Putamen (tissue), 1 donor: ENCODE measurements around the gene CREM.
"Not testable (repeated sequence)": the region's sequence is repeated elsewhere in the genome, so short reads cannot be mapped to it uniquely, and the experiment has no call there.

Experiments
- DNase-seq: peaks from one replicate; pipeline ENCODE4 v3.0.0-alpha.2; 2016; ENCODE audit warnings: low spot score

The CREM gene

DNA sequence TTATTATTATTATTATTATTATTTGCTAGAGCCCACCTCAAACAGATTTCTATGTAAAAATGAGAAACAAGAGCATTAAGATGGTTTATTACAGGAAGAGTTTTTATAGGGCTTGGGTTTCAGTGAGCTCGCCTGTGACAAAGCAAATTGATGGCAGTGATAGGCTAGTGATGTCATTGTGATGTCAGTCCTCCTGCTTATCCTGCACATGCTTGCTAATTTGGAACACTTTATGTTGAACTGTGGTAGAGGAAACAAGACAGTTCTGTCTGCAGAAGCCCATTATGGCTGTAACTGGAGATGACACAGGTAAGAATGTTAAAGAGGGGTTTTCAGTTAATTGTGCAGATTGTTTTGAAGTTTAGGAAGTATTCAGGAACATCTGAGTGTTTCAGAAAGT lies 68.3 kb downstream of the CREM start:
- no peak for DNase-seq

DNA sequence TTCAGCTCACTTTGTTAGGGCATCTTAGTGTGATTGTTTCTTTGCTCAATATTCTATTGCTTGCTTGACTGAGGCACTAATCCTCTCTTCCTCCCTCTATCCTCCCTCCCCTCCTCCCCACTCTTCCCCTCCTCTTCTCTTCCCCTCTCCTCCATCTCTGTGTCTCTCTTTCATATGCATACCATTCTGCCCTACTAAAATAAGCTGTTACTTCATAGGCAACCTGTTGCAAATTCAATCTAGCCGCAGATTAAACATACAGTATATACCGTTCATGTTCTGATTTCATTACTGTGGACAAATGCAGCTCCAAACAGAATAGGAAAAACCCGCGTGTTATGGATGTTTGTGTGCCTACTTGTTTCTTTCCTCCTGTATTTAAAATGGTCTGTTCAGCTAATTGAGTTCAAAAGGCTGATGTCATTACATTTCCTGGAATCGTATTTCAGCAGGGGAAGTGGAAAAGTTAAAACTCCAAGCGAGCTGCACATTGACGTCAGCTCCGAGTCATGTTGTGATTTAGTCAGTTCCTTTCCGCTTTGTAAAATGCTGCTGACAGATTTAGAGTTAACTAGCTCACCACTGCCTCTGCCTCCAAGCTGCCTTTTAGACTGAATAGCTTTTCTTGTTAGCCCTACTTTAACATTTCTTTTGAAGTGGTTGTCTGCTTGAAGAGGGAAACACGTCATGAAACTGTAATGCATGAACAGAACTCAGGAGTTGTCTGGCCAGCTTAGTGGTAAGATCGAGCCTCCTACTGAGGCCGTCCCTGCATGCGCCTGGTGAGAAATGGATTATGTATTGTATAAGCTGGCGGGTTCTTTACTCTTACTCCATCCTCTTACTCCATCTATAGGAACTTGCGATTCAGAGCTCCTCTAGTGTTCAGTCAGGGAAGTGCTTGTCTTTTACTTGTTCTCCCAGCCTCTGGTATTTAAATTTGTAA lies 69.0 kb downstream of the CREM start:
- peak; percentile 79 for DNase-seq

DNA sequence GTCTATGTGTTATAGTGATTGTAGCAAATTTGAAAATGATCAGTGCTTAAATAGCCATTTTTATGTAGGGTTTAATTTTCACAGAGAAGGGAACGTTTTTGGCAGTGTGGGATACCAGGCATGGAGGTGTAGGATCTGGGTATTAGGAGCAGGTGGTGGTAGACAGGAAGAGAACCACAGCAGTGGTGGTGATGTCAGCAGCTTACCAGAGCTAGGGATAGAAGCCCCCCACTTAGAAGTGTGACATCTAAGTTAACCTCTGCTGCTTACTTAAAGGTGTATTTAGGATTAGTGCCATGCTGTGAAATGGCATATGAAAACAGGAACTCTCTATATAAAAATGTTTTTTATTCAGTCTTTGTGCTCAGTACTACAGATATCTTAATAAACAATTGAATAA lies 73.8 kb downstream of the CREM start:
- no peak for DNase-seq

DNA sequence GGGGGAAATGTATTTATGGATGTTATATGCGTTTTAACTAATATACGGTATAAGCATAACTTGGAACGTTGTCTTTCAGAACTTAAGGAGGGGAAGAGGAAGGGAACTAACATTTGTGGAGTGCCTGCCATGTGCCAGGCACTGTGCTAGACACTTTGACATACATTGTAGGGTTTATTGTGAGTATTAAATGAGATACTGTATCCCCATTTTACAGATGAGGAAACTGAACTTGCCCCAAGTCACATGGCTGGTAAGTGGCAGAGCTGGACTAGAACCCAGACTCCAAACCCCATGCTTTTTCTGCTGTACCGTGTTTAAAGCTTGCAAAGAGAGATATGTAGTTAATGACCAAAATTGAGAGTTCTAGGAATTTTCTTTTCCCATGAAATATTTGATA lies 74.6 kb downstream of the CREM start:
- DNase-seq = no peak

DNA sequence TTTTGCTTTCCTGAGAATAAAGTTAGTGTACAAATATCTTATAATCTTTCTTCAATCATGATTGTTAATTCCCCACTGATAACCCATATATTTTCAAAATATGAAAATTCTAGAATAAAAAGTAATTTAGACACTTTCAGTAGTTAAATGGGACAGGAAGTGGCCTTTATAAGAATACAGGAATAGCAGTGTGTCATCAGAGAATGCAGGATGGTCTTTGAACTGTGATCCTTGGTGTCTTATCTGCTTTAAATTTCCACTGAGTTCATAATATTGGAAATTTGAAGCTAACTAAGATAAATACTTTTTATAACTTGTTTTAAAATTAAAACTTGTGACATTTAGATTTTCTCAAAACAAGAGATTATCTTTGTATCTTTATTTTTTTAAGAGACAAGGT lies 75.4 kb downstream of the CREM start:
- no peak for DNase-seq

DNA sequence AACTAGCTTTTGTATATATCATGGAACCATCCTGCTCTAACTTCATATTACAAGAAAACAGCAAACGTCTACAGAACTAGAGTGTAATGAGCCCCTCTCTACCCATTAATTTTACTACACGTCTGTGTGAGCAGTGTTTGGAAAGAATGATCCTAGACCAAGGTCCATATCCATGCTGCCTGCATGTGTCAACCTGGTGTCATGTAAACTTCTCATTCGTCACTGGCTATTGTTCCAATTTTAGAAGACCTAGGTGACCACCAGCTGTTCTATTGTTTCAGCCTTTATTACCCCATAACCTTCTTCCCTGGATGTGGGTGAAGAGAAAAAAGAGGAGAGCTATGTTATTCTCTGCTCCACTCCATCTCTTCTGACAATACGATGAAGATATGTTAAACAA lies 77.1 kb downstream of the CREM start:
- DNase-seq = no peak

DNA sequence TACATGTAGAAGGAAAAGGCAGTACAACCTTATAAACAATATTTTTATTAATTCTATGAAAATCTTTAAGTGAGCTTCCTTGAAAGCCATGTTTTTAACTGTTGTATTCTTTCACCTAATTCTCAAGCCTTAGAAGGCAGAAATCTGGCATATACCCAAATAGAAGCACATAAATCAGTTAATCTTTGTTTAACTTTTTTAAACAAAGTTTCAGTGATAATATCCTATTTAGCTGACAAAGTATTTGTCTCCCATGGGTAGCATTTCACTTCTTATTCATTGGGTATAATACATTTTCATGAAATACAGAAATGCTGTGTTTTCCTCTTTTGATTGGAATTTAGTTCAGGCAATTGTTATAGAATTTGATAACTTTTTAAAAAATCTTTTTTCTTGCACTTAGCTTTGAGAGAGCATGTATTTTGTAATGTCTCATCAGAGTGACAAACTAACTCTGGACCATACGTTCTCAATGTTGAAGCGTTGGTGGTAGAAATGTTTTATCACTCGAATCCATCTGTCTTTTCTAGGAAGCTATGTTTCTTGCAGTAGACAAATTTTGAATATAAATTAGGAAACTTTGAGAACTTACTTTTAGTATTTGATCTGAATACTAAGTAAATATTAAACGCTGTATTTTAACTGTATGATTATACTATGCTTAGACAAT lies 78.1 kb downstream of the CREM start:
- no peak for DNase-seq

DNA sequence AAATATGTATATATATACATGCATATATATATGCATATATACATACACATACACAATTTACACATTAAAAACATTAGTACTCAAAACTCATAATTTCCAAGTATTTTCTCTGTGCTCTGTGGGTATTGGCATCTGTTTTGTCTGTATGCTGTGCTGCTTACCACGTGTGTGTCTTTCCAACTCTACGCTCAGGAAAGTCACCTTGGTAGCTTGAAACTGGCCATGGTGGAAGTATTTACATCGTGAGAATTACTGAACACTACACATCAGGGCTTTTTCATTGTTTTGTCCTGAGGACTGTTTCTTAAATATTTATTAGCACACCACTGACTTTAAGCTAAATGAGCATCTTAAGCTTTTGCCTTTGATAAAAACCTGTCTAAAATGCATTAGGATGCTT lies 79.6 kb downstream of the CREM start:
- DNase-seq = no peak

DNA sequence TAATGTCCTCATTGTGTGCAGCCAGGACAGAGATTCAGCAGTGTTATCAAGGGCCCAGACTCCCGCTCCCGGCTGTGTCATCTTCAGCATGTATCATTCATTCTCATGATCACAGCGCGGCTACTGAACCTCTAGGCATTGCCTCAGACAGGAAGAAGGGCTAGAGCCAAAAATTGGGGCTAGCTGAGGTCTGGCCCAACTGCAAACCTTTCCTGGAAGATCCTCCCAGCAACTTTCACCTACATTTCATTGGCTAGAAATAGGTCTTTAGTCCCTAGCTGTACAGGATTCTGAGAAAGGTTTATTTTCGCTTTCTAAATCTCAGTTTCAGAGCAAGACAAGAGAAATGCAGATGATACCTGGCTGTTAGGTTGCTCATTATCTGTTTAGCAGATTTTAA lies 81.9 kb downstream of the CREM start:
- no peak for DNase-seq

DNA sequence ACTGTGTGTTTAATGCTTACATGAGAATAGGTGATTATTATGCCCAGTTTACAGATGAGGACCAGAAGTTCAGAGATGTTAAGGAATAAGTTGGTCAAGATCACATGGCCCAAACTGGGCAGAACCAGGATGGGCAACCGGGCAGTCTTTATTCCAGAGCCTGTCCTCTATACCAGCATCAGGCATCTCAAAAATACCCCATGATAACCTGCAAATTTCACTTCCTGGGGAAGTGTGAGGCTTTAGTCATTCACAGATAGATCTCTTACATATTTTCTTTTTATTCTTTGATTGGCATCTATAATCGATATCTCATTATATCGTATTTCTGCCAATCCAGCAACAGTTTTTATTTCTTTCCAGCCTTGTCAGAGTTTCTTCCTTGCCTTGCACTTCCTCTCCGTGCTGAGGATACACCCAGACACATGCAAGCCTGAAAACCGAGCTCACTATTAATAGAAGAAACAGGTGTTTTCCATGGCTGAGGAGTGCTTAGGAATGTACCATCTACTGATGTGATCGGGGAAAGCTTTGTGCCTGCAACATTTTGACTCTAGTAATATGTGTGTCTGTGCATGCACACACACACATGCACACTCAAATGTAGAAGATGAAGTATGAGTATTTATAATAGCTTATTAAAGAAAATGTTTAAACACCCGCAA lies 82.4 kb downstream of the CREM start:
- DNase-seq = peak; percentile 41

DNA sequence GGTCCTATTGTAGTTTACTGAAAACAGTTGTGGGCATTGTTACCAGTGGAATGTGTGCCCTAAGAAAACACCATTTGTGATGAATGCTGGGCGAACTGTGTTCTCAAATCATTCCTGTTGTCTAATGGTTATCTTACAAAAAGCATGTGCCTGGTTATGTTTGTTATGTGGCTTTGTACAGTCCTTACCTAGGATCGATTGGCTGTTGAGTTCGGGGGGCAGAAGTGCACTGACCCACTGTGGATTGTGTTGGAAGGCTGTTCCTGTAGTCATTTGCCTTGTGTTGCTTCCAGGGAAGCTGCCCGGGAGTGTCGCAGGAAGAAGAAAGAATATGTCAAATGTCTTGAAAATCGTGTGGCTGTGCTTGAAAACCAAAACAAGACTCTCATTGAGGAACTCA lies 84.3 kb downstream of the CREM start:
- no peak for DNase-seq

DNA sequence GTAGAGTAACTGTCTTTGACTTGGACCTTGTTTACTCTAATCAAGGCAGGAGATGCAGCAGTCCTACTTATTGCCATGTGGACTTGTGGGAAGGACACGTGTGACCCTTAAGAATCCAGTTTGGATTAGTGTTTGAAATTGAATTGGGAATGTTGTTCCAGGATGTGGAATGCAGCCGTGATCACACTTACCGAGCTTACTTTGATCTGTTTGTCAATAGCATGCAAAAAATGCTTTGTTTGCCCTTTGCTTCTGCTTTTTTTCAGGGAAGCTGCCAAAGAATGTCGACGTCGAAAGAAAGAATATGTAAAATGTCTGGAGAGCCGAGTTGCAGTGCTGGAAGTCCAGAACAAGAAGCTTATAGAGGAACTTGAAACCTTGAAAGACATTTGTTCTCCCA lies 84.7 kb downstream of the CREM start:
- no peak for DNase-seq

DNA sequence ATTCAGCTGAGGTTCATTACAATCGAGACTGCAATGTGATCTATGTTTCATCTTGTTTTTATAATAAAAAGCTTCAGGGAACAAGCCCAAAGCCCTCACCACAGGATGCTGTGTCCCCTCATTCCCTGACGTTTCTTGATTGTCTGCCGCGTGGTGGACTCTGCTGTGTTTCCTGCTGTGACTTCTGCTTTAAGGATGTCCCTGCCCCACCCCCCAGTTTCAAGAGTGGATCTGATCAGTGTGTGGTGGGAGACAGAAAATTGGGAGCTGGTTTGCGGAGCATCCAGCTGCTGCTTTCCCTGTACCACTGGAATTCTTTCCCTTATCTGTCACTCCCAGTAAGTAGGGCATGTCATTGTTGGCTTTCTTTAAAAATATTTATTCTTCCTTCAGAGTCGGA lies 86.2 kb downstream of the CREM start:
- DNase-seq = no peak

DNA sequence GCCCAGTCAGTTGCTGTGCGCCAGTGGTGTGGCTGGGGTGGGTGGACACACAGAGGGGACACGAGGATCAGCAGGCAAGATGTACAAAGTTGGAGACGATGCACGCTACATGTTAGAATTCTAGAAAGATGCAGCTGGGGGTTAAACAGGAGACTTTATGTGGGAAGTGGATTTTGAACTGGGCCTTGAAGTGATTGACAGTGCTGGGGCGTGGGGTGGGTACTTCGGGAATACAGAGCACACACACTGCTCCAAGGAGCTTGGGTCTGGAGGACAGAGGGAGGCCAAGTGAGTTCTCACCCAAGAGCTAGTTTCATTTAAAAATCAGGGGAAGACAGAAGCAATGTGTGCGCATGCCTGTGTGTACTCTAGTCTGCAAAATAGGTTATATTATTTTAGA lies 87.1 kb downstream of the CREM start:
- no peak for DNase-seq

DNA sequence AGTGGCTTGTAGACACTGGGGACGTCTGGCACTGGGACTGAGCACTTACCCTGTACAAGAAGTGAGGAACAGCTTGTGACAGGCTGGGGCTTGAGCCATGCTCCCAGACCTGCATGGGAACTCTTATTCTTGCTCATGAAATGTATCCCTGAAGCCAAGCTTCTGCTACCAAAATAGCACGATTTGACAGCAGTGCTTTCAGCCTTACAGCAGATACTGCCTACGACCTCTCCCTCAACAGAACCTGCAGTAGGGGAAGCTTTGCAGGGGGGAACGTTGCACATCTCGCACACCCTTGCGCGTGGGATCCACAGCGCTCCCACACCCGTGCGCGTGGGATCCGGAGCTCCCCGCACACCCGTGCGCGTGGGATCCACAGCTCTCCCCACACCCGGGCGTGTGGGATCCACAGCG lies 88.0 kb downstream of the CREM start:
- DNase-seq = peak; percentile 75

DNA sequence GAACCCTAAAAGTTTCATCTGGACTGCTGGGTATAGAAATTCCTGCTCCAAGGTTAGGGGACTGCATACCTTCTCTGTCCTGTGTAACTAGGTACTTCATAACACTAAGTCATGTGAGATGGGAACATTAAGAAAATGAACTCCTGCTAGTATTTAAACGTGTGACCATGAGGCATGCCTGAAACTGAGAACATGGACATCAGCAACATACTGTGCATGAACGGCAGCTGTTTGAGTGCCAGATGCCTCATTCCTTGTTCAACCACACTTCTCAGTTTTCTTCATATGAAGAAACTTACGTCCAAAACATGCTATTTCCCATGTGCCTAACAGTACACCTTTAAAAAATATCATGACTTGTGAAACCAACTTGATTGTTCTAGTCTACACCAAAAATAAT lies 88.5 kb downstream of the CREM start:
- DNase-seq = no peak

DNA sequence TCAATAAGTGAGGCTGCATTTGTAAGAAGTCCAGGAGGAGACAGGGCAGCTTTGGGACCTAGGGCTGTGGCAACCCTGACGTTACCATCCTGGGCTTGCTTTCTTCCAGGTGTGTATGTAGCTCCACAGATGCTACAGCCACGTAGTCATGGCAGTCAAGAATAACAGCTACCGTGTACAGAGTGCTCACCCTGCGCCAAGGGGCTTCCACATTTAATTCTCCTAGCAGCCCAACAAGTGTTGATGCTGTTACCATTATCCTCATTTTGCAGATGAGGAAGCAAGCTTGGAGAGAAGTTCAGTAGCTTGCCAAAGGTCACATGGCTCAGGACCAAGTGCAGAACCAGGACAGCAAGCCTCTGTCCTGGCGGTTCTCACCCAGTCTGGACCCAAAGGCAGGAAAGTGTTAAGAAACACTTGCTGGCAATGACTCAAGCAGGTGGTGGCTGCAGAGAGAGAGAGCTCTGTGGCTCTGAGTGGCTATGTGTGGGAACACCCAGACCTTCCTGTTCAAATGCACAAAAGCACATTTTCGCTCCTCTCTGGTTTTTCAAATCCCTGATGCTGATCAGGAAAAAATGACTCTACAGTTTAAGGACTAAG lies 89.8 kb downstream of the CREM start:
- peak; percentile 27 for DNase-seq

DNA sequence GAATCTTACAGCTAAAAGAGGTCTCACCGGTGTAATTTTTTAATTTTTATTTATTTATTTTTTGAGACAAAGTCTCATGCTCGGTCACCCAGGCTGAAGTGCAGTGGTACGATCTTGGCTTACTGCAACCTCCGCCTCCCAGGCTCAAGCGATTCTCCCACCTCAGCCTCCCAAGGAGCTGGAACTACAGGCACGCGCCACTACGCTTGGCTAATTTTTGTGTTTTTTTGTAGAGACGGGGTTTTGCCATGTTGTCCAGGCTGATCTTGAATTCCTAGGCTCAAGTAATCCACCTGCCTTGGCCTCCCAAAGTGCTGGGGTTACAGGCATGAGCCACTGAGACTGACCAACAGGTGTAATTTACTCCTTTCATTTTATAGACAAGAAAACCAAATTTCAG lies 90.3 kb downstream of the CREM start:
- not testable (repeated sequence) for DNase-seq

DNA sequence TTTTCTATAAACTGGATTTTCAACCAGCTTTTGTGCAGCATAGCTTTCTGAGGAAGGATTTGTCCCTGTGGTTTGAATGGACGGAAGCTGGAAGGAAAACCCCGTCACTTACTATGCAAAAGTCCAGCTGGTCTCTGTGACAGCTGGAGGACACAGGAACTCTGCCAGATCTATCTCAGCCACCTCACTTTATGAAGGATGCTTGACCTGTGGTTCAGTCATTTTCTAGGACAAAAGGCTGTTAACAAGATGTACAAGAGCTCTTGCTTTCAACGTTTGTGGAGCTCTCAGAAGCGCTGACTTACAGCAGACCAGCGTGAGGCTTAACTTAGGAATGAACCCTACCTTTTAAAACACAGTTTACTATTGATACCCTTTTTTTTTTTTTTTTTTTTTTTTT lies 90.8 kb downstream of the CREM start:
- DNase-seq = no peak

DNA sequence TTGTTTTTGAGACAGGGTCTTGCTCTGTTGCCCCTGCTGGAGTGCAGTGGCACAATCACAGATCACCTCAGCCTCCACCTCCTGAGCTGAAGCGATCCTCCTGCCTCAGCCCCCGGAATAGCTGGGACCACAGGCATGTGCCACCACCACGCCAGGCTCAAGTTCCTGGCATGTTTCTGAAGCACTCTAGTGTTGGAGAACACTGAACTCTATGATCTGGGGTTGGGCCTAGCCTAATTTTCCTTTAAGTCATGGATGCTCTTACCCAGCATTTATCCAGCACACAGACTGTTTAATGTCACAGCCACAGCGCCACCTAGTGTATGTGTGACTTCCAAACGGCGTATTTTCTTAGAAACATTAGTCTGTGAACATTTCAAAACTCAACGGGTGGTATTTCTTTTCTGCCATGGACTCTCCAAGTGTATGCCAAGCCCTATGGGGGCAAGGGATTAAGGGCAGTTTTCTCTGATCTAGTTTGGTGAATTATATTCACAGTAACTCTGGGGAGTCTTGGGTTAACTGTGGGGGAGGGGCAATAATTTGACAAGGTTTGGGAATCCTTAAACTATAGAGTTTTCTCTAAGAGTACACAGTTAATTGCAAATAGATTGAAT lies 91.8 kb downstream of the CREM start:
- DNase-seq = peak; percentile 81

DNA sequence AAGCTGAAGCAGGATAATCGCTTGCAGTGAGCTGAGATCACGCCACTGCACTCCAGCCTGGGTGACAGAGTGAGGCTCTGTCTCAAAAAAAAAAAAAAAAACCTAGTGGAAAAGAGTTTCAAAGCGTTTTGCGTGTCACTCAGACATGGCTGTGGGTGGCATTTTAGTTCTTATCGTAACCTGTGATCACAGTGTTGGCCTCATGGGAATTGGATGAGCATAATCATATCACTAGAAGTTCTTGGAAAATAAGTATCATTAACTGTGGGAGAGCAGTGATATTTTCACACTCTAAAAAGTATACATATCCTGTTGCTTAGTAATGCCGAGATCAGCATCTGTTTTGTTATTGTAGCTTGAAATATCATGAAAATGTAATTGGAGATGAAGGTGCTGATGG lies 92.6 kb downstream of the CREM start:
- DNase-seq = no peak
